ENCODE measurements around the gene LRBA. TPM values are rescaled to one million over a fixed set of nuclear protein-coding genes. Genes with fewer than 3 reads are reported as not detected.

The LRBA gene
- total RNA-seq, 1 experiment from 2014 or later = 23.0 TPM

GRCh38 chr4:150289198-150289597, 725.9 kb downstream of the LRBA start:
- DNase-seq (ENCODE audit: low read depth) = no peak

GRCh38 chr4:150286656-150287055, 728.4 kb downstream of the LRBA start:
- DNase-seq (ENCODE audit: low read depth) = no peak

- DNase-seq (ENCODE audit: low read depth) = peak; percentile 79
Observed at GRCh38 chr4:150283689-150284088, 731.4 kb downstream of the LRBA start.

- no peak for DNase-seq (ENCODE audit: low read depth)
Observed at GRCh38 chr4:150280975-150281374, 734.1 kb downstream of the LRBA start.

GRCh38 chr4:150280081-150280895, 734.8 kb downstream of the LRBA start:
- DNase-seq (ENCODE audit: low read depth) = peak; percentile 92

- no peak for DNase-seq (ENCODE audit: low read depth)
Observed at GRCh38 chr4:150278206-150278605, 736.9 kb downstream of the LRBA start.

- peak; percentile 15 for DNase-seq (ENCODE audit: low read depth)
Observed at GRCh38 chr4:150268444-150268843, 746.6 kb downstream of the LRBA start.

- DNase-seq (ENCODE audit: low read depth) = no peak
Observed at GRCh38 chr4:150265806-150266205, 749.3 kb downstream of the LRBA start.

- no peak for DNase-seq (ENCODE audit: low read depth)
Observed at GRCh38 chr4:150264595-150265161, 750.4 kb downstream of the LRBA start.

- DNase-seq (ENCODE audit: low read depth) = no peak
Observed at GRCh38 chr4:150262611-150263010, 752.5 kb downstream of the LRBA start.

- DNase-seq (ENCODE audit: low read depth) = no peak
Observed at GRCh38 chr4:150261571-150261970, 753.5 kb downstream of the LRBA start.

GRCh38 chr4:150259861-150260567, 755.1 kb downstream of the LRBA start:
- DNase-seq (ENCODE audit: low read depth) = no peak

GRCh38 chr4:150258569-150258968, 756.5 kb downstream of the LRBA start:
- peak; percentile 55 for DNase-seq (ENCODE audit: low read depth)

GRCh38 chr4:150256841-150257730, 758.0 kb downstream of the LRBA start:
- no peak for DNase-seq (ENCODE audit: low read depth)

GRCh38 chr4:150256225-150256620, 758.9 kb downstream of the LRBA start:
- DNase-seq (ENCODE audit: low read depth) = no peak

GRCh38 chr4:150255610-150256224, 759.4 kb downstream of the LRBA start:
- DNase-seq (ENCODE audit: low read depth) = no peak

GRCh38 chr4:150253965-150254630, 761.0 kb downstream of the LRBA start:
- DNase-seq (ENCODE audit: low read depth) = no peak

- DNase-seq (ENCODE audit: low read depth) = no peak
Observed at GRCh38 chr4:150253416-150253815, 761.7 kb downstream of the LRBA start.

GRCh38 chr4:150252741-150253140, 762.3 kb downstream of the LRBA start:
- DNase-seq (ENCODE audit: low read depth) = no peak

GRCh38 chr4:150252306-150252705, 762.8 kb downstream of the LRBA start:
- DNase-seq (ENCODE audit: low read depth) = no peak
